Parathyroid adenoma (tissue), 2 donors: ENCODE data around the gene PABPN1L.

Source experiments
- H2AFZ ChIP-seq: fragments of 300-600 bp; sonication (generic); one replicate; pipeline ENCODE4 v1.7.0; 2017; ENCODE audit warnings: antibody characterized with exemption, mild to moderate bottlenecking
- H3K27ac ChIP-seq: fragments of 300-600 bp; sonication (generic); one replicate; pipeline ENCODE4 v1.7.0; 2017
- H3K27me3 ChIP-seq: fragments of 300-600 bp; sonication (generic); one replicate; pipeline ENCODE4 v1.7.0; 2017; ENCODE audit warnings: low read length; ENCODE audit not compliant: control insufficient read depth, insufficient read depth
- H3K36me3 ChIP-seq: fragments of 300-600 bp; sonication (generic); one replicate; pipeline ENCODE4 v1.7.0; 2017; ENCODE audit warnings: low read length; ENCODE audit not compliant: control insufficient read depth, insufficient read depth
- H3K4me1 ChIP-seq: fragments of 300-600 bp; sonication (generic); one replicate; pipeline ENCODE4 v1.7.0; 2017; ENCODE audit warnings: control low read depth
- H3K4me2 ChIP-seq: fragments of 300-600 bp; sonication (generic); one replicate; pipeline ENCODE4 v1.7.0; 2017; ENCODE audit warnings: low read length
- H3K4me3 ChIP-seq: fragments of 300-600 bp; sonication (generic); one replicate; pipeline ENCODE4 v1.7.0; 2017; ENCODE audit warnings: low read depth, low read length
- H3K79me2 ChIP-seq: fragments of 300-600 bp; sonication (generic); one replicate; pipeline ENCODE4 v1.7.0; 2017; ENCODE audit warnings: control low read depth
- H3K9ac ChIP-seq: fragments of 300-600 bp; sonication (generic); one replicate; pipeline ENCODE4 v1.7.0; 2017; ENCODE audit warnings: mild to moderate bottlenecking
- H3K9me3 ChIP-seq: fragments of 300-600 bp; sonication (generic); one replicate; pipeline ENCODE4 v1.7.0; 2017; ENCODE audit warnings: low read length; ENCODE audit not compliant: control insufficient read depth
- TF ChIP-seq, protein P1 (sequence below): fragments of 300-600 bp; sonication (generic); IDR thresholded peaks from one replicate; pipeline ENCODE4 v1.7.0; 2017; ENCODE audit warnings: antibody characterized with exemption, mild to moderate bottlenecking
- donor health status: primary hyperparathyroidism.

PABPN1L gene

DNA sequence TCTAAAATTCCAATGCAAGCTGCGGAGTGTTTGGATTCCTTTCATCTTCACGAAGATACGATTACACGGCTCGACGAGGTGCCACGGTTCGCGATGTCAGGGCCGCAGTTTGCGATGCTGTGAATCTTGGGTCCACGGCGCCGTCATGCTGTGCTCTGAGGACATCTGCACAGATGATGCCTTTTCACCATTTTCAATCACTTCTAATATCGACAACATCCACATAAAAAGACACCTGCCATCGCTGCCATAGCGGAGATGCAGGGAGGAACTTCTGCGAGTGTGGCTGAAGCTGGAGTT, 47.9 kb downstream of the PABPN1L start:
- Histone ChIP-seq H3K9me3 (no peaks in the 10 kb centered on the region), H3K36me3 (no peaks in the 10 kb centered on the region), H3K4me2 (no peak overlapping the region), H3K4me1 (no peaks in the 10 kb centered on the region), H3K9ac (no peak overlapping the region), H3K79me2 (no peaks in the 10 kb centered on the region), H3K27me3 (no peaks in the 10 kb centered on the region), H3K4me3 (no peak overlapping the region), H3K27ac (no peak overlapping the region), H2AFZ (no peak overlapping the region)
- TF ChIP-seq, protein P1, sequence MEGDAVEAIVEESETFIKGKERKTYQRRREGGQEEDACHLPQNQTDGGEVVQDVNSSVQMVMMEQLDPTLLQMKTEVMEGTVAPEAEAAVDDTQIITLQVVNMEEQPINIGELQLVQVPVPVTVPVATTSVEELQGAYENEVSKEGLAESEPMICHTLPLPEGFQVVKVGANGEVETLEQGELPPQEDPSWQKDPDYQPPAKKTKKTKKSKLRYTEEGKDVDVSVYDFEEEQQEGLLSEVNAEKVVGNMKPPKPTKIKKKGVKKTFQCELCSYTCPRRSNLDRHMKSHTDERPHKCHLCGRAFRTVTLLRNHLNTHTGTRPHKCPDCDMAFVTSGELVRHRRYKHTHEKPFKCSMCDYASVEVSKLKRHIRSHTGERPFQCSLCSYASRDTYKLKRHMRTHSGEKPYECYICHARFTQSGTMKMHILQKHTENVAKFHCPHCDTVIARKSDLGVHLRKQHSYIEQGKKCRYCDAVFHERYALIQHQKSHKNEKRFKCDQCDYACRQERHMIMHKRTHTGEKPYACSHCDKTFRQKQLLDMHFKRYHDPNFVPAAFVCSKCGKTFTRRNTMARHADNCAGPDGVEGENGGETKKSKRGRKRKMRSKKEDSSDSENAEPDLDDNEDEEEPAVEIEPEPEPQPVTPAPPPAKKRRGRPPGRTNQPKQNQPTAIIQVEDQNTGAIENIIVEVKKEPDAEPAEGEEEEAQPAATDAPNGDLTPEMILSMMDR, result no peak

DNA sequence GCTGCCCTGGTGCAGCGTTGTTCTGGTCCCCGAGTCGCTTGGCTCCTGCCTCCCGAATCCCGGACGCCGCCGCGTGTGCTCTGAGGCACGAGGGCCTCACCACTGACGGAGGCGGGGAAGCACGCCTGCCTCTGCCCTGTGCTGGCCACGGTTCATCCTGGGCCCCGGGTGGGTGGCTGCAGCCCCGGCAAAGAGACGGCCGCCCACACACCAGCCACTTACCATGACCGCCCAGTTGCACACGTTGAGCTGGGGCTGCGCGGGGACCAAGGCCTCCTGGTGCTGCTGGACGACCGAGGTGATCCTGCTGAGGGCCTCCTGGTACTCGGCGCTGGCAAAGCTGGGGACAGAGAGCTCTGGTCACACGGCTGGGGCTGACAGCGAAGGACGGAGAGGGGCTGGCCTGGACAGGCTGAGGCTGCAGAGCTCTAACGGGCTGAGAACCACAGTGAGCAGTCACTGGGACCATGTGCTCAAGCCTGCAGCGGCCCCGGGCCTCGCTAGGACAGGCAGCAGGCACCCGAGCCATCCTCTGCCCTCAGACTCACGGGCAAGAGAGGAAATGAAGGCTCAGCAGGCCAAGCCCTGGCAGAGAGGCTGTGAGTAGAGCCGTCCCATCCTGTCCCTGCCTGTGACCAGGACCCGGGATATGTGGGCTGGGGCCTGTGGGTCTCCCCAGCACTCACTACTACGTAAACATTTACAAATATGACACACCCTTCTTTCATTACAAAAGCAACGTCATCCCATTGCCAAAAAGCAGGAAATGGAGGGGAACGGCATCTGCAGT, 48.5 kb downstream of the PABPN1L start:
- Histone ChIP-seq H2AFZ (no peak overlapping the region), H3K36me3 (no peaks in the 10 kb centered on the region), H3K27me3 (no peaks in the 10 kb centered on the region), H3K9me3 (no peaks in the 10 kb centered on the region), H3K79me2 (no peaks in the 10 kb centered on the region), H3K4me1 (no peaks in the 10 kb centered on the region), H3K27ac (no peak overlapping the region), H3K4me3 (no peak overlapping the region), H3K9ac (no peak overlapping the region), H3K4me2 (no peak overlapping the region)
- TF ChIP-seq, protein P1, result no peak

DNA sequence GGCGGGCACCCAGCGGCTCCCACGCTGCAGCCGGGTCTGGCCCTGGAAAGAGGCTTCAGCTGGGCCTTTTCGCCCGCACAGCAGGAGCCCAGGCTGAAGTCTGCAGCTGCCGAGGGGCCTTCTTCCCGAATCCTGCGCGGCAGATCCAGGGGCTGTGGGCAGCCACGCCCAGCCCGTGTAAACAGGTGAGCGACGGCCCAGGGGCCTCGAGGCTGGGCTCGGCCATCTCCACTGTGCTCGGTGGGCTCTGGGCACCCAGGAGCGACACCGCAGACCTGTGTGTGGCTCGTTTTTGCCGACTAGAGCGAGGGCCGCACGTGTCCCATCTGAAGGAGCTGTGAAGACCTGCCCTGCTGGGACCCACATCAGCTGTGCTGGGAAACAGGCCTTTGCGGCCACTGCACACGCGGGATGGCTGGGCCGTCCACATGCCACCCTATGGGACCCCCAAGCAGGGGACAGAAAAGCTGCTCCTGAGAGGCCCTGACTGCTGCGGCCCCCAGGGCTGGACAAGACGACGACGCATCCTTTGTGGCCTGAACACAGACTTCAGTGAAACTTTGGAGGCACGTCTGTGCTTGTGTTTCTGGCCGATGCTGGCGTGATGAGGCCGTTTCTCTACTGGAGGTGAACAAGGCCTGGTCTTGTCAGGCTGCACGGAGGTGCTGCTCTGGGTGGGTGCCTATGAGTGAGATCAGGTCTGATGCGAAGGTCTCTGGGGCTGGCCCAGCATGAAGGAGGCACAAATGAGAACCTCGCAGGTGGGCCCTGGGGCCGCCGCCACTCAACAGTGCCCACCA, 49.5 kb downstream of the PABPN1L start:
- H3K9me3 ChIP-seq, result no peaks in the 10 kb centered on the region
- no peaks in the 10 kb centered on the region for H3K4me1 ChIP-seq
- H3K4me2 ChIP-seq, result no peak overlapping the region
- no peaks in the 10 kb centered on the region for H3K27me3 ChIP-seq
- no peak overlapping the region for H3K9ac ChIP-seq
- H3K27ac ChIP-seq, result no peak overlapping the region
- TF ChIP-seq, protein P1, result no peak
- H2AFZ ChIP-seq, result no peak overlapping the region
- no peak overlapping the region for H3K4me3 ChIP-seq
- H3K36me3 ChIP-seq, result no peaks in the 10 kb centered on the region
- no peaks in the 10 kb centered on the region for H3K79me2 ChIP-seq

DNA sequence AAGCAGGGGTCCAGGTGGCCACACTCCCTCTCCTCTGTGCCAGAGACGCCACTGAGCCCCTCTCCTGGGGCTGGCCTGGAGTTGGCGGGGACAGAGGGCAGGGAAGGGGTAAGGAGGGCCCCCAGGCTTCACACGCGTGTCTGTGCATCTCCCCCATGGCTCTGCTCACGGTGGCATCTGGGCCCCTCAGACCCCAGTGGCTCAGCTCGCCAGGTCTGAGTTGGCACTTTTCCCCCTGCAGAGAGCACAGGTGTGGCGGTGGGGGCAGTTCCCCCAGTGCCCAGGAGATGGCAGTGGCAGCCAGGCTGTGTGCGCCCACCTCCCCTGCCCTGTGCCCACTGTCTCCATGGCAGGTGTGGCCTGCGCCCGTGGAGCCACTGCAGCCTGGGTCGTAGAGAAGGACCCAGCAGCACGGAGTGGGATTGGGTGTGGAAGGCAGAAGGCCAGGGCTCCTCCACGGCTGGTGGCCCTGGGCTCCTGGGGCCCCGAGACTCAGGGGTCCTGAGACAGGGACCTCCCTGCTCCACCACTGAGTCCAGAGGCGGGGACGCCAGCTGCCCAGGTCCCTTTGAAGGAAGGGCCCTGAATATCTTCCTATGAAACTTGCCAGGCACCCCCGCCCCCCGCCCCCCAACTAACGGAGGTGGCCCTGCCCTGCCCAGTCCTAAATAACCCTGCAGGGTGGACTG, 50.4 kb downstream of the PABPN1L start:
- no peaks in the 10 kb centered on the region for H3K9me3 ChIP-seq
- no peaks in the 10 kb centered on the region for H3K79me2 ChIP-seq
- no peaks in the 10 kb centered on the region for H3K27me3 ChIP-seq
- no peaks in the 10 kb centered on the region for H3K4me1 ChIP-seq
- no peak overlapping the region for H3K27ac ChIP-seq
- H3K36me3 ChIP-seq, result no peaks in the 10 kb centered on the region
- TF ChIP-seq, protein P1, result peak; percentile 56
- no peak overlapping the region for H3K4me2 ChIP-seq
- H3K4me3 ChIP-seq, result no peak overlapping the region
- no peak overlapping the region for H2AFZ ChIP-seq
- H3K9ac ChIP-seq, result no peak overlapping the region
